Tibial artery (tissue), 4 donors: Measurements from ENCODE around the gene ITGB7.

ENCODE experiments used
- DNase-seq, 2 donors: peaks; one replicate each; pipeline ENCODE4 v3.0.0-alpha.2; 2019
- H3K27ac ChIP-seq, 2 donors: fragments of 200-600 bp; sonication (generic) in 1 of 2; 1 replicate in 1 of 2; 2 replicates in 1 of 2; pipeline ENCODE4 v1.5.1; 2018 to 2019; ENCODE audit warnings: mild to moderate bottlenecking in 1 of 2
- H3K27me3 ChIP-seq, 2 donors: fragments of 200-600 bp; sonication (generic) in 1 of 2; one replicate each; pipeline versions ENCODE4 v1.5.1 to v1.6.0; 2016 to 2019
- H3K36me3 ChIP-seq, 3 donors: fragments of 200-600 bp; sonication (generic) in 2 of 3; one replicate each; pipeline ENCODE4 v1.5.1; 2016 to 2019; ENCODE audit warnings: mild to moderate bottlenecking in 2 of 3
- H3K4me1 ChIP-seq, 4 donors: fragments of 200-600 bp; sonication (generic) in 2 of 4; 1 replicate in 3 of 4; 2 replicates in 1 of 4; pipeline ENCODE4 v1.5.1; 2016 to 2019
- H3K4me3 ChIP-seq, 2 donors: fragments of 200-600 bp; sonication (generic) in 1 of 2; 1 replicate in 1 of 2; 2 replicates in 1 of 2; pipeline ENCODE4 v1.5.1; 2018 to 2019; ENCODE audit warnings: mild to moderate bottlenecking in 2 of 2
- H3K9me3 ChIP-seq, 3 donors: fragments of 200-600 bp; sonication (generic) in 1 of 3; one replicate each; pipeline ENCODE4 v1.5.1; 2016 to 2019
- intact Hi-C: fragments of 100-400 bp; cut with DNase I; formaldehyde crosslinking; loops from one replicate; pipeline ENCODE4 v1.15.0; 2023; ENCODE audit warnings: low total_unique reads
- TF ChIP-seq, protein P1 (sequence below), 2 experiments: fragments of 200-600 bp in 1 of 2; fragments of 450-650 bp in 1 of 2; IDR thresholded peaks; one replicate each; pipeline ENCODE4 v1.5.1; 2017 to 2019; ENCODE audit warnings: antibody characterized with exemption in 2 of 2, mild to moderate bottlenecking in 1 of 2, moderate library complexity in 1 of 2

The ITGB7 gene

DNA sequence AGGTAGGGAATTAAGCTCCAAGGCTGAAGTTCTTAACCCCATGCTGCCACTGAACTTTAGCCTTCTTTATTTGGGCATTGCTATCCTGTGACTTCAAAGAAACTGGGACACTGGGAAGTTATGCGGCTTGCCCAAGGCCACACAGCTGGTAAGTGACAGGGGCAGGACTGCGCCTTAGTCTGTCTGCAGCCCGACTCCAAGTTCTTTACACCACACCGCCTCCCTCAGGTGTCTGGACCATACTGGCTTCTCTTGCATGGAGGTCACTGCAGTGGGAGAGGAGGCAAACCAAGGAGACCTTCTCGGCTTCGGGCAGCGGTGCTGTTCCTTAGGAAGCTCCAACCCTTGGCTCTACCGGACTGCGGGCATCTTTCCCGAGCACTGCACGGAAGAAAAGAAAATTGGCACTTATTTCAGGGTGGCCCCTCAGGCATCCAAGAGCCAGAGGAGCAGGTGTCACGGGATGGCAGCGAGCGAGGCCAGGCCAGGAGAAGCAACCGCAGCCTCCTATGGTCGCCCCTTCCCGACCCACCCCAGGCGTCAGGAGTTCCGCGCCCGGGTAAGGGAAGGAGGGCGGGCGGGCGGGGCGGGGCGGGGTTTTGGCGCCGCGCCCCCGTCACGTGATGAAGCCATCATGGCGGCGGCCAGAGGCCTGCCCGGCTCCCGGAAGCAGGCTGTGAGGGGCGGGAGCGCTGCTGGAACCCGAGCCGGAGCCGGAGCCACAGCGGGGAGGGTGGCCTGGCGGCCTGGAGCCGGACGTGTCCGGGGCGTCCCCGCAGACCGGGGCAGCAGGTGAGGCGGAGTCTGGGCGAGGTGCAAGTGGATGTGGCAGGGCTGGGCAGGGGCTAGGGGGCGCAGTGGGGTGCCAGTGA, 44.7 kb upstream of the ITGB7 start:
- no peaks in the 10 kb centered on the region for H3K27me3 ChIP-seq
- H3K4me1 ChIP-seq: peaks cover 0 to 32% (median 27%) of the 10 kb centered on the region in 4 donors
- TF ChIP-seq, protein P1, sequence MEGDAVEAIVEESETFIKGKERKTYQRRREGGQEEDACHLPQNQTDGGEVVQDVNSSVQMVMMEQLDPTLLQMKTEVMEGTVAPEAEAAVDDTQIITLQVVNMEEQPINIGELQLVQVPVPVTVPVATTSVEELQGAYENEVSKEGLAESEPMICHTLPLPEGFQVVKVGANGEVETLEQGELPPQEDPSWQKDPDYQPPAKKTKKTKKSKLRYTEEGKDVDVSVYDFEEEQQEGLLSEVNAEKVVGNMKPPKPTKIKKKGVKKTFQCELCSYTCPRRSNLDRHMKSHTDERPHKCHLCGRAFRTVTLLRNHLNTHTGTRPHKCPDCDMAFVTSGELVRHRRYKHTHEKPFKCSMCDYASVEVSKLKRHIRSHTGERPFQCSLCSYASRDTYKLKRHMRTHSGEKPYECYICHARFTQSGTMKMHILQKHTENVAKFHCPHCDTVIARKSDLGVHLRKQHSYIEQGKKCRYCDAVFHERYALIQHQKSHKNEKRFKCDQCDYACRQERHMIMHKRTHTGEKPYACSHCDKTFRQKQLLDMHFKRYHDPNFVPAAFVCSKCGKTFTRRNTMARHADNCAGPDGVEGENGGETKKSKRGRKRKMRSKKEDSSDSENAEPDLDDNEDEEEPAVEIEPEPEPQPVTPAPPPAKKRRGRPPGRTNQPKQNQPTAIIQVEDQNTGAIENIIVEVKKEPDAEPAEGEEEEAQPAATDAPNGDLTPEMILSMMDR (IDR thresholded peaks at IDR 0.05): peak in 1 of 2 experiments; percentile 34
- H3K4me3 ChIP-seq: peak overlapping the region; percentile 92 to 94
- intact Hi-C loops: loop anchor here (2.0 kb wide), 2 partner anchors 31 to 37 kb away; no protein-coding TSS in a partner anchor
- no peaks in the 10 kb centered on the region for H3K9me3 ChIP-seq
- peaks cover 14 to 36% (median 17%) of the 10 kb centered on the region in 3 donors for H3K36me3 ChIP-seq
- H3K27ac ChIP-seq: peak overlapping the region; percentile 84 to 93
- DNase-seq: peak; percentile 78 to 87

- no peaks in the 10 kb centered on the region for H3K36me3 ChIP-seq
- intact Hi-C loops: no loop called here
- TF ChIP-seq, protein P1 (IDR thresholded peaks at IDR 0.05): no peak
Observed at GRCh38 chr12:53245286-53245685, 38.2 kb upstream of the ITGB7 start.

DNA sequence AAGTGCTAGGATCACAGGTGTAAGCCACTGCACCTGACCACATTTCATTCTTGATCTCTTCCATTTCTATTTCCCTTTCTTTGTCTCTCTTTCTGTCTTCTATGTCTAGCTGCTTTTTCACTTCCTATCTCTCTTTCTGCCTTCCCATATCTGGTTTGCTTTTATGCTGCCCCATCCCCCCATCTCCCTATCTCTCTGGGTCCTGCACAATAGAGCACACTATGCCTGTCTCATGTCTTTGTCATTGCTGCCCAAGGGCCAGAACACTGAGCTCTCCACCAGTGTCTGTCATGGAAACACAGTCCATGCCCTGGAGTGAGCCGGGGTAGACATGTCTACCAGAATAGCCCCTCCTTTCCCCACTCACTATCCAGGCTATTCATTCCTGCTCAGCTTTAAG, 37.3 kb upstream of the ITGB7 start:
- TF ChIP-seq, protein P1 (IDR thresholded peaks at IDR 0.05): no peak
- H3K9me3 ChIP-seq: no peaks in the 10 kb centered on the region
- intact Hi-C loops: no loop called here

More at GRCh38 chr12:53245286-53245685, 38.2 kb upstream of the ITGB7 start:
- no peak for DNase-seq
- Histone ChIP-seq H3K4me1 (no peaks in the 10 kb centered on the region), H3K4me3 (no peak overlapping the region), H3K9me3 (no peaks in the 10 kb centered on the region), H3K27me3 (peaks cover 0 to 26% of the 10 kb centered on the region in 2 donors), H3K27ac (no peak overlapping the region)

DNA sequence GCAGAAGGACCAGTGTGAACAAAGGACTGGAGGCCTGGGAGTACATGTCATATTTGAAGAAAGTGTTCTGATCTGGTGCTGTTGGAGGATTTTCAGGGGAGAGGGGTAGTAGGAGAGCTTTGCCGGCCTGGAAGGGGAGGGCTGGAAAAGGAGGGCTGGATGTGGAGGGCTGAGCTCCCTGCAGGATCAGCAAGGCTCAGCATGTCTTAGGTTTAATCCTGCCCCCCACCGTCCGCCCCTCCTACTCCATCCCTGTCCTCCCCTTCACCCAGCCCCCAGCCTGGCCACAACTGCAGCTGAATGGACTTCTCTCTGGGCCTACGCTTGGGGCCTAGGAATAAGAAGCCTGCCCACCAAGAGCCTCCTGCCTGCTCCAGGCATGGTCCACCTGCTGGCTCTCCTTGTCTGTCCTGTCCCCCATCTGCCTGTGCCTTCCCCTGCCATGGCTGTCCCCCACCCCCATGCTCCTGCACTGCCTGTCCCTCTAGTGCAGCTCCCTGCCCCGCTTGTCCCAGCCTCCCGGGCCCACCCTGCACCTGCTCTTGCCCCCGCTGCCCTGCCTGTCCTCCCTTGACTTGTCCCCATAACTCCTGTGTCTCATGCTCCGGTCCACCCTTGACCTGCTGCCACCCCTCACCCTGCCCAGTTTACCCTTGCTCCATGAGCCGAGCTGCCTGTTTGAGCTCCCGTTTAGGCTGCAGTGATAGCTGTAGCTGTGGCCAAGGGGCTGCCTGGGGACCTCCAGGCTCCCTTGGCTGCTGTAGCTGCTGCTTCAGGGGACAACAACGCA, 34.8 kb upstream of the ITGB7 start:
- no peaks in the 10 kb centered on the region for H3K36me3 ChIP-seq
- TF ChIP-seq, protein P1 (IDR thresholded peaks at IDR 0.05): no peak
- H3K4me3 ChIP-seq: no peak overlapping the region
- no peaks in the 10 kb centered on the region for H3K4me1 ChIP-seq
- no peak for DNase-seq
- H3K27me3 ChIP-seq: peaks cover 0 to 26% of the 10 kb centered on the region in 2 donors
- intact Hi-C loops: no loop called here
- H3K9me3 ChIP-seq: no peaks in the 10 kb centered on the region
- no peak overlapping the region for H3K27ac ChIP-seq

More for the DNA sequence above, 37.3 kb upstream of the ITGB7 start:
- no peaks in the 10 kb centered on the region for H3K4me1 ChIP-seq
- no peak for DNase-seq
- H3K27ac ChIP-seq: no peak overlapping the region
- peaks cover 0 to 26% of the 10 kb centered on the region in 2 donors for H3K27me3 ChIP-seq
- no peak overlapping the region for H3K4me3 ChIP-seq
- no peaks in the 10 kb centered on the region for H3K36me3 ChIP-seq

DNA sequence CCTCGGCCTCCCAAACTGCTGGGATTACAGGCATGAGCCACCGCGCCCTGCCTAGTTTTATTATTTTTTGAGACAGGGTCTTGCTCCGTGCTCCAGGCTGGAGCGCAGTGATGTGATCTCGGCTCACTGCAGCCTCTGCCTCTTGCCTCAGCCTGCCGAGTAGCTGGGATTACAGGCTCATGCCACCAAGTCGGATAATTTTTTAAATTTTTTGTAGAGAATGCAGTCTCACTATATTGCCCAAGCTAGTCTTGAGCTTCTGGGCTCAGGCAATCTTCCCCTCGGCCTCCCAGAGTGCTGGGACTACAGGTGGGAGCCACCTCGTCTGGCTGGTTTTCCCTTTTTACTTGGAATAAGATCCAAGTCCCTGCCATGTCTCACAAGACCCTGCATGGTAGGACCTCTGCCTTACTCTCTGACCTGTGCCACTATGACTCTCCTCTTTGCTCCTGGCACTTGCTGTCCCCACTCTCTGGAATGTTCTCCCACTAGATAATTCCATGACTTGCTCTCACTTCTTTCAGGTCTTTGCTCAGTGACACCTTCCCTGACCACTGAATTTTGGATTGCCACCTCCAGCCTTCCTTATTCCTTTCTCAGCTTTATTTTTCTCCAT, 32.7 kb upstream of the ITGB7 start:
- Histone ChIP-seq H3K27me3 (peaks cover 0 to 26% of the 10 kb centered on the region in 2 donors), H3K4me1 (peaks cover 0 to 17% (median 3%) of the 10 kb centered on the region in 4 donors), H3K4me3 (no peak overlapping the region), H3K27ac (no peak overlapping the region), H3K9me3 (no peaks in the 10 kb centered on the region), H3K36me3 (no peaks in the 10 kb centered on the region)
- TF ChIP-seq, protein P1 (IDR thresholded peaks at IDR 0.05): no peak
- DNase-seq: no peak
- intact Hi-C loops: no loop called here
